Activated CD4-positive, alpha-beta T cell treated with anti-CD3 and anti-CD28 coated beads, Interleukin-2, amount 10 ng/mL, durations not matched to agents 7 days and 5 days (primary cell): ENCODE data around the gene HEG1. TPM values are rescaled to one million over a fixed set of nuclear protein-coding genes. Genes with fewer than 3 reads are reported as not detected.

Source experiments
- CTCF ChIA-PET: fragments of 350-600 bp; sonication (Branson Sonifier 250); formaldehyde crosslinking; loops from one replicate; lab custom pipeline; 2021; ENCODE audit warnings: antibody characterized with exemption; lab: Charles Lee
- POLR2A ChIA-PET: fragments of 350-600 bp; sonication (Branson Sonifier 250); formaldehyde crosslinking; loops from one replicate; lab custom pipeline; 2021; ENCODE audit warnings: antibody characterized with exemption; lab: Charles Lee
- DNase-seq: peaks from one replicate; pipeline ENCODE4 v3.0.0-alpha.2; 2020
- H3K27ac Mint-ChIP-seq: one replicate; pipeline ENCODE4 v1.8.0; 2021; ENCODE audit warnings: mild to moderate bottlenecking, moderate library complexity, mixed read lengths
- H3K27me3 Mint-ChIP-seq: one replicate; pipeline ENCODE4 v1.8.0; 2021; ENCODE audit warnings: mixed read lengths
- H3K36me3 Mint-ChIP-seq: one replicate; pipeline ENCODE4 v1.8.0; 2021; ENCODE audit warnings: low read depth, mixed read lengths
- H3K4me1 Mint-ChIP-seq: one replicate; pipeline ENCODE4 v1.8.0; 2021; ENCODE audit warnings: mixed read lengths
- H3K4me3 Mint-ChIP-seq: one replicate; pipeline ENCODE4 v1.8.0; 2021; ENCODE audit warnings: mild to moderate bottlenecking, moderate library complexity, mixed read lengths
- H3K9me3 Mint-ChIP-seq: one replicate; pipeline ENCODE4 v1.8.0; 2021; ENCODE audit warnings: mixed read lengths
- total RNA-seq, 2 experiments: library from RNA; stranded (reverse); gene quantifications; one replicate each; pipeline ENCODE4 v1.2.3, GENCODE V29; 2021

HEG1 gene
- total RNA-seq, 2 experiments from 2014 or later, result 26.6 to 30.4 TPM

DNA sequence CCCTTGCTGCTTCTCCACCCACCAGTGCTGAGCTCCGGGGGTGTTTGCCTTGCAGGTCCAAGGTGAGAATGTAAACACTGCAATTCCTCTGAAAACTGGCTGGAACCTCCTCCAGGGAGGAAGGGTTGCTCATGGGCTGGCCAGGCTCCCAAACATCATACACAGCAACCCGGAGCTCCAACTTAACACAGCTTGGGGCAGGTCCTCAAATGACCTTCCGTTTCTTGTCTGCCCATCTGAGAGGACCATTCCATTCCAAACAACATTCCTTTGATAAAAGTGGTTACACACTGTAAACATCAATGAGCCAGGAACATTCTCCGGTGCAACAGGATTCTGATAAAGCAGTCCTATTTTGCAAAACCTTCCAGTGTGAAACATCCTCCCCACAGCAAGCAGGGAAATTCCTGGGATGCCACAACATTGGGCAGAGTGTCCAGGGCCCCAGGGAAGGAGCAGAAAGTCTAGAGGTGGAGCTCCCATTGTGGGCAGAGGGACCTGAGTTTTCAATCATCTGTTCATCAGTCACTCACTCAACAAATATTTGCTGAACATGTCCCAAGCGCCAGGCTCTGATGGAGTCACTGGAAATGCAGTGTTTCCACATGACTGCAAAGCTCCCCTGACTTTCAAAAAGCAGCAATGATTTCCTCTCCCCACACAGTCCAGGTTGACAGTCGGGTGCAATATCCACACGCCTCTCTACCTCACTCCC lies 7.3 kb upstream of the HEG1 start:
- no peaks in the 10 kb centered on the region for H3K36me3 Mint-ChIP-seq
- DNase-seq, result no peak
- H3K27ac Mint-ChIP-seq, result no peak overlapping the region
- POLR2A ChIA-PET, result no interaction called here
- no peak overlapping the region for H3K4me3 Mint-ChIP-seq
- no peaks in the 10 kb centered on the region for H3K9me3 Mint-ChIP-seq
- peaks cover 65% of the 10 kb centered on the region for H3K27me3 Mint-ChIP-seq
- CTCF ChIA-PET, result interaction anchor here (1.6 kb wide), 1 partner anchor 13 kb away, joined by 4 read pairs; no protein-coding TSS in a partner anchor
- H3K4me1 Mint-ChIP-seq, result no peaks in the 10 kb centered on the region

DNA sequence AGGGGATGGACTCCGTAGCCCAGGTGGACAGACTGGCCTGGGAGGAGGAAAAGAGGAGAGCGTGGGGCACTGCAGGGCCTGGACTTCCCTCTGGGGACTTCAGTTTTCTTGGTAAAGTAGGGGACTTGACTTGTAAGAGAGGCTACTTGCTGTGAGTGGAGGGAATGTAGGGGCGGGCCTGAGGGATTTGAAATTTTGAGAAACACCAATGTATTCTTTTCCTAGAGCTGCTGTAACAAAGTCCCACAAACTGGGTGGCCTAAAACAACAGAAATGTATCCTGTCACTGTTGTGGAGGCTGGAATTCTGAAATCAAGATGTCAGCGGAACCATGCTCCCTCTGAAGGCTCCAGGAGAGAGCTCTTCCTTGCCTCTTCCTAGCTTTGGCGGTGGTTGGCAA lies 5.8 kb upstream of the HEG1 start:
- DNase-seq, result no peak
- H3K27me3 Mint-ChIP-seq, result peaks cover 66% of the 10 kb centered on the region
- H3K4me3 Mint-ChIP-seq, result no peak overlapping the region
- no peaks in the 10 kb centered on the region for H3K36me3 Mint-ChIP-seq
- no peak overlapping the region for H3K27ac Mint-ChIP-seq
- ChIA-PET CTCF (interaction anchor here (1.6 kb wide), 1 partner anchor 14 kb away, joined by 4 read pairs; no protein-coding TSS in a partner anchor), POLR2A (no interaction called here)
- peaks cover 4% of the 10 kb centered on the region for H3K4me1 Mint-ChIP-seq
- H3K9me3 Mint-ChIP-seq, result no peaks in the 10 kb centered on the region

DNA sequence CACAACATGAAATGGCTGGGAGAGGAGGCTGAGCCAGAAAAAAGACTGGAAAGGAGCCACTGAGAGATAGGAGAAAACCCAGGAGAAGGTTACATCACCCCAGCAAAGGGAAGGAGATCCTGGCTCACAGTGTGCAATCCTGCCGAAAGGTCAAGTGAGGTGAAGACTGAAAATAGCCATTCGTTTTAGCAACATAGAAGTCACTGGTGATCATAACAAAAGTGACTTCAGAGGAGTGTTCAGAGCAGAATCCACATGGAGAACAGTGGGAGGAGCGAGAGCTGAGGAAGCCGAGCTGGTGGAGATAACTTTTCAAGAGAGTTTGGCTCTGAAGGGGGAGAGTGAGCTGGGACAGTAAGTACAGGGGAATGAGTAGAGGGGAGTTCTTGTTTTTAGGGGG lies 5.4 kb upstream of the HEG1 start:
- Mint-ChIP-seq H3K27me3 (peaks cover 66% of the 10 kb centered on the region), H3K4me1 (peaks cover 9% of the 10 kb centered on the region), H3K4me3 (no peak overlapping the region), H3K9me3 (no peaks in the 10 kb centered on the region), H3K36me3 (no peaks in the 10 kb centered on the region), H3K27ac (no peak overlapping the region)
- CTCF ChIA-PET, result no interaction called here
- POLR2A ChIA-PET, result no interaction called here
- DNase-seq, result no peak

- POLR2A ChIA-PET, result no interaction called here
- Mint-ChIP-seq H3K27ac (no peak overlapping the region), H3K36me3 (no peaks in the 10 kb centered on the region), H3K4me1 (peaks cover 9% of the 10 kb centered on the region), H3K9me3 (no peaks in the 10 kb centered on the region), H3K27me3 (peaks cover 63% of the 10 kb centered on the region), H3K4me3 (no peak overlapping the region)
- DNase-seq, result no peak
- CTCF ChIA-PET, result no interaction called here
These were observed 3.9 kb upstream of the HEG1 start for GRCh38 chr3:125059488-125060245.

DNA sequence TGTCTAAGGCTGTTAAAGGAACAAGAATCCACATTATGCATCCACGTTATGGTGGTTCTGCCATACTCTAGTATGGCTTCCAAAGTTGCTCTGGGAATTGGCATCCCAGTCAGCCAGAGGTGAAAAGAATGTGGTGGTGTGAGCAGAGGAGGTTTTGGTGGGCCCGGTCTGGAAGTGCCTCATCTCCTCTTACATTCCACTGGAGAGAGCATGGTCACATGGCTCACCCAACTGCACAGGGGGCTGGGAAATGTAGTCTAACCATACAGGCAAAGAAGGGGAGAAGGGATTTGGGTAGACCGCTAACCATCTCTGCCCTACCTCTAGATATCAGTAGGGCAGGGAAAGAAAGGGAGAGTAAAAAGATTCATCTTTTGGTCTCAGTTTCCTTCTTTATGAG lies 3.2 kb upstream of the HEG1 start:
- H3K27me3 Mint-ChIP-seq, result peaks cover 56% of the 10 kb centered on the region
- ChIA-PET CTCF (no interaction called here), POLR2A (no interaction called here)
- H3K27ac Mint-ChIP-seq, result no peak overlapping the region
- no peak for DNase-seq
- peaks cover 17% of the 10 kb centered on the region for H3K4me1 Mint-ChIP-seq
- H3K9me3 Mint-ChIP-seq, result no peaks in the 10 kb centered on the region
- H3K36me3 Mint-ChIP-seq, result peaks cover under 1% of the 10 kb centered on the region
- H3K4me3 Mint-ChIP-seq, result no peak overlapping the region

DNA sequence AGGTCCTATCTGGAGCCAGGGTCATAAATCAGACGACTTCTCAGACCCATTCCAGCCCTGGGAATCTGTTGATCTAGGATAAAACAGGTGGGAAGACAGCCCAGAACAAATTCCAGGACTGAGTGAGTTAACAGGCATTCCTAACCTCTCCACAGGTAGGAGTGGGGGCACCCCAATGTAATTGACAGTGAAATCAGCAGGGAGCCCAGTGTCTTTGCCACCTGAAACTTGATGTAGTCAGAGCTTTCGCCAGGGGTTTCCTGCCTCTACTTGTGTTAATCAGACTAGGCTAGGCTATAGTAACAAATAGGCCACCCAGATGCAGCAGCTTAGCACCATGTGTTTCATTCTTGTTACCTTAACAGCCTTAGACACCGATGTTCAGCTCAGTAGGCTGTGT lies 2.7 kb upstream of the HEG1 start:
- ChIA-PET POLR2A (no interaction called here), CTCF (no interaction called here)
- Mint-ChIP-seq H3K27me3 (peaks cover 53% of the 10 kb centered on the region), H3K9me3 (no peaks in the 10 kb centered on the region), H3K27ac (no peak overlapping the region), H3K4me1 (peaks cover 21% of the 10 kb centered on the region), H3K36me3 (peaks cover 5% of the 10 kb centered on the region), H3K4me3 (no peak overlapping the region)
- DNase-seq, result no peak

GRCh38 chr3:125057186-125057850 lies 1.5 kb upstream of the HEG1 start:
- peaks cover 33% of the 10 kb centered on the region for H3K4me1 Mint-ChIP-seq
- H3K27ac Mint-ChIP-seq, result no peak overlapping the region
- peaks cover 44% of the 10 kb centered on the region for H3K27me3 Mint-ChIP-seq
- H3K36me3 Mint-ChIP-seq, result peaks cover 7% of the 10 kb centered on the region
- no peak for DNase-seq
- ChIA-PET POLR2A (no interaction called here), CTCF (interaction anchor here (2.0 kb wide), 1 partner anchor 13 kb away, joined by 6 read pairs; no protein-coding TSS in a partner anchor)
- H3K9me3 Mint-ChIP-seq, result no peaks in the 10 kb centered on the region
- H3K4me3 Mint-ChIP-seq, result no peak overlapping the region

DNA sequence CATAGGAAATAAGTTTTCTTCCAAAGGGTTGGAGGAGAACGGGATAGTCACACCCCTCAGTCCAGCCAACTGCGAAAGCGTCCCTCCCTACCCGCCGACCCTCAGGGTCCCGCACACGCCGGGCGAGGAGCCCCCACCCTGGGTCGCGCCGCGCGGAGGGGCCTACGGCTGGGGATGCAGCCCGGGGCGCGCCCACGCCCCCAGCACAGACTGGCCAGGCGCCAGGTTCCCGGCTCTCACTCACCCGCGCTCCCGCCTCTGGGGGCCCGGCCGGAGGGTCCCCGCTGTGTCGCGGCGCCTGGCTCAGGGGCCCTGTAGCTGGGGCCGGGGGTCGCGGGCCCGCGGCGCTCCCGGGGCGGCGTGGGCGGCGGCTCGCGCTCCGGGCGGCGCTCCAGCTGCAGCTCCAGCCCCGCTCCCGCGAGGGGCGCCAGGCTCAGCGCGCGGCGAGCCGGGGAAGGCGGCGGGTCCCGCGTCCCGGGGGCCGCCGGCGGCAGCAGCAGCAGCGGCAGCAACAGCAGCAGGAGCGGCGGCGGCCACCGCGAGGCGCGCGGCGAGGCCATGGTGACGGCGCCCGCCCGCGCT lies 375 bp downstream of the HEG1 start:
- Mint-ChIP-seq H3K36me3 (peaks cover 11% of the 10 kb centered on the region), H3K9me3 (no peaks in the 10 kb centered on the region), H3K4me1 (peaks cover 52% of the 10 kb centered on the region), H3K4me3 (peak overlapping the region; percentile 90), H3K27me3 (peaks cover 27% of the 10 kb centered on the region), H3K27ac (peak overlapping the region; percentile 85)
- ChIA-PET POLR2A (no interaction called here), CTCF (no interaction called here)
- DNase-seq, result peak; percentile 11

- Mint-ChIP-seq H3K9me3 (no peaks in the 10 kb centered on the region), H3K36me3 (peaks cover 15% of the 10 kb centered on the region), H3K4me3 (peak overlapping the region; percentile 90), H3K4me1 (peaks cover 54% of the 10 kb centered on the region), H3K27me3 (peaks cover 21% of the 10 kb centered on the region), H3K27ac (peak overlapping the region; percentile 85)
- ChIA-PET CTCF (no interaction called here), POLR2A (no interaction called here)
- peak; percentile 42 for DNase-seq
These were observed 1.1 kb downstream of the HEG1 start for GRCh38 chr3:125054449-125055329.

DNA sequence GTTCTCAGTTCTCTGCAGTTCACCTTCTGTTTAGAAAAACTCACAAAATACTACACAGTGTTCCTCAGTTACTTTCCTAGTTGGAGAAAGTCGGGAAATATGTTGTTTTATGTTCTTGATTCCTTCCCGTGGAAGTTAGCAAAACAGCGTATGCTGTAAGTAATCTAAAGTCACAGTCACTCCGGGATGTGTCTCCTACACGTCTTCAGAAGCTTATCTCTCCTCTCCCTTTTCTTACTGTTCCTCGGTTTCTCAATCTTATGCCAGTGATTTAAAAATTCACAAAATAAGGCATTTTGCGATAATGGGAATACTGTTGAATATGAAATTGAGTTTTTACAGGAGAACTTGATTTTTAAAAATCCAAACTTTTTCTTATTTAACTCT lies 1.7 kb downstream of the HEG1 start:
- POLR2A ChIA-PET, result interaction anchor here (0.6 kb wide), 1 partner anchor 48 kb away, joined by 3 read pairs; no protein-coding TSS in a partner anchor
- peaks cover 57% of the 10 kb centered on the region for H3K4me1 Mint-ChIP-seq
- CTCF ChIA-PET, result interaction anchor here (0.8 kb wide), 1 partner anchor 87 kb away, joined by 3 read pairs; no protein-coding TSS in a partner anchor

DNA sequence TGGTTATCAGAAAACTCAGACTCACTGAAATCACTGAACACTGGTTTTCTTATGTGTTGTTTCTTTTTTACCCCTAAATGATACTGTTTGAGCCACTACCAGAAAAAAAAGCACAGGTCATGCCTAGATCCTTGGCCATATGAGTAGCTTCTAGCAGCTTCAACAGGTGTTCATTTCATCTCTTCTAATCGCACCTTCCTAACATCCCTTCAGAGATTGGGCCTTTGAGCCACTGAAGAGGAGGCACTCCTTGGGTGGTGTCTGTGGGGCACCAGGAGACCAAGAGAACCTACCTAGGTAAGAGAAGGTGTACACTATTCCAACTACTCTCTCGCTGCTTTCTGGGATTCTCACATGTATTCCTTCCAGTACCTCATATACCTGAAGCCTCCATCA lies 2.5 kb downstream of the HEG1 start:
- Mint-ChIP-seq H3K36me3 (peaks cover 26% of the 10 kb centered on the region), H3K4me1 (peaks cover 59% of the 10 kb centered on the region), H3K27me3 (peaks cover 12% of the 10 kb centered on the region), H3K9me3 (no peaks in the 10 kb centered on the region), H3K27ac (peak overlapping the region; percentile 83), H3K4me3 (peak overlapping the region; percentile 90)
- no peak for DNase-seq
- ChIA-PET CTCF (interaction anchor here (0.7 to 0.8 kb wide), 2 partner anchors 87 to 288 kb away, joined by 3 read pairs; no protein-coding TSS in a partner anchor), POLR2A (interaction anchor here (0.6 kb wide), 1 partner anchor 47 kb away, joined by 3 read pairs; no protein-coding TSS in a partner anchor)

More for the DNA sequence above, 1.7 kb downstream of the HEG1 start:
- no peaks in the 10 kb centered on the region for H3K9me3 Mint-ChIP-seq
- H3K36me3 Mint-ChIP-seq, result peaks cover 21% of the 10 kb centered on the region
- DNase-seq, result no peak
- H3K27me3 Mint-ChIP-seq, result peaks cover 16% of the 10 kb centered on the region
- H3K4me3 Mint-ChIP-seq, result peak overlapping the region; percentile 90
- H3K27ac Mint-ChIP-seq, result peak overlapping the region; percentile 85
